ENCODE results near the gene ZNF783.

DNA sequence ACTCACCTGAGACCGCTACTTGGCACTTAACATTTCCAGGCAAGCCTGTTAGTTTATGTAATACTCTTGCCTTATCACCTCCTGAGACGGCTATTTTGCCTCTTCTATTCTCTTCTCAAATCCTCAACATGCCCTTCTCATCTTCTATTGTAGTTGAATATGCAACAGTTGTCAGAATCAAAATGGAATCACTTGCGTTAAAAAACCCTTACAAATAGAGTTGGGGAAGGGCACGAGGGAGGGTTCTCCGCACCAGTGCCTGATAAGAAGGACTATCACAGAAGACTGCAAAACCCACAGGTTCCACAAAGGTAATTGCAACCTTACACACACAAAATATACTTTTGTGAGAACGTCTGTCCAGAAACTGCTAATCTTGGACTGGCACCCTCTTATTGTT is 57.4 kb downstream of the ZNF783 start:
- TF ChIP-seq L3MBTL2 (conservative IDR thresholded peaks at IDR 0.05) = no peak
- TF ChIP-seq, protein P1, sequence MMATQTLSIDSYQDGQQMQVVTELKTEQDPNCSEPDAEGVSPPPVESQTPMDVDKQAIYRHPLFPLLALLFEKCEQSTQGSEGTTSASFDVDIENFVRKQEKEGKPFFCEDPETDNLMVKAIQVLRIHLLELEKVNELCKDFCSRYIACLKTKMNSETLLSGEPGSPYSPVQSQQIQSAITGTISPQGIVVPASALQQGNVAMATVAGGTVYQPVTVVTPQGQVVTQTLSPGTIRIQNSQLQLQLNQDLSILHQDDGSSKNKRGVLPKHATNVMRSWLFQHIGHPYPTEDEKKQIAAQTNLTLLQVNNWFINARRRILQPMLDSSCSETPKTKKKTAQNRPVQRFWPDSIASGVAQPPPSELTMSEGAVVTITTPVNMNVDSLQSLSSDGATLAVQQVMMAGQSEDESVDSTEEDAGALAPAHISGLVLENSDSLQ (IDR thresholded peaks at IDR 0.05) = no peak
- no peak for TF ChIP-seq NFRKB (IDR thresholded peaks at IDR 0.05)

Data from HEK293T (cell line).